ENCODE data around the gene ANKRD33B. TPM values are rescaled to one million over a fixed set of nuclear protein-coding genes. Genes with fewer than 3 reads are reported as not detected.
"Not testable (repeated sequence)": the region's sequence is repeated elsewhere in the genome, so short reads cannot be mapped to it uniquely, and the experiment has no call there.

ANKRD33B gene
- total RNA-seq, 2 experiments from 2014 or later = 22.9 to 23.2 TPM

DNA sequence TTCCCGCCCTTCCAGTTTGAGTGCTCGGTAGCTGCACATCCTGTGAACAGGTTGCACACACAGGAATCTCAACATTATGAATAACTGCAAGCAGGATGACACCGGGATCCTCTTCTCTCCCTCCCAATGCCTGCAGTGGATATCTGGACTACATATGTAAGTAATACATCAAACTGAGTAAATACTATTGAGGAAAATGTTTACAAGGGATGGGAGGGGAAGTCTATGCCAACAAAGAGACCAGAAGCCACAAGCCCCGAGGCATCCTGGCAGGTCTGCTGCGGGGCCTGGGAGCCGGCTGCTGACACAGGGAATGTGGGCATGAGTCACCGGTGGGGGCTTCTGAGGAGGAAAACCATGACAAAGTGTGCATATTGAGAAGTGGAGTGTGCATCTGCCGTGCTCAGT, 8.6 kb upstream of the ANKRD33B start:
- ChIA-PET POLR2A (no interaction called here), CTCF (no interaction called here)

DNA sequence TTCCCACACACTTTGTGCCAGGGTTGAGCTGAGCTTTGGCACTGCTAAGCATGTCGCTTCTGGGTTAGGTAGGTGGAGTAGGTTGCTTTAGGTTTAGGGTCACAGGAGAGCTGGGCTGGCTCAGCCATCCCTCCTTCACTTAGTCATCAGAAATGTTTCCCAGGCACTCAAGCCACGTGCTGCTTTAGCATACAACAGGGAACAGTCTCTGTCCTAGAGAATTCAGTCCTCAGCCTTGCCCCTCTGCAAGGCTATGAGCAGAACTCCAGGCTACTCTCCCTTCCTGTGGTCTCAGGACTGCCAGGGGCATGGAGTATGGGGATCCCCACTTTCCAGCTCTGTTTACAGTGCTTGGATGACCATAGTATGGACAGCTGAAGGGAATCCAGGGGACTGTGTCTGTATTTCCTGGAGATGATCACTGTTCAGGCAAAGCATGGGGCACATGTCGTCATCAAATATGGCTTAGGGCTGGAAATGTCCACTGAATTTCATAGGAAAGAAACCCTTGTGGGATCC, 7.5 kb upstream of the ANKRD33B start:
- ChIA-PET POLR2A (no interaction called here), CTCF (no interaction called here)

DNA sequence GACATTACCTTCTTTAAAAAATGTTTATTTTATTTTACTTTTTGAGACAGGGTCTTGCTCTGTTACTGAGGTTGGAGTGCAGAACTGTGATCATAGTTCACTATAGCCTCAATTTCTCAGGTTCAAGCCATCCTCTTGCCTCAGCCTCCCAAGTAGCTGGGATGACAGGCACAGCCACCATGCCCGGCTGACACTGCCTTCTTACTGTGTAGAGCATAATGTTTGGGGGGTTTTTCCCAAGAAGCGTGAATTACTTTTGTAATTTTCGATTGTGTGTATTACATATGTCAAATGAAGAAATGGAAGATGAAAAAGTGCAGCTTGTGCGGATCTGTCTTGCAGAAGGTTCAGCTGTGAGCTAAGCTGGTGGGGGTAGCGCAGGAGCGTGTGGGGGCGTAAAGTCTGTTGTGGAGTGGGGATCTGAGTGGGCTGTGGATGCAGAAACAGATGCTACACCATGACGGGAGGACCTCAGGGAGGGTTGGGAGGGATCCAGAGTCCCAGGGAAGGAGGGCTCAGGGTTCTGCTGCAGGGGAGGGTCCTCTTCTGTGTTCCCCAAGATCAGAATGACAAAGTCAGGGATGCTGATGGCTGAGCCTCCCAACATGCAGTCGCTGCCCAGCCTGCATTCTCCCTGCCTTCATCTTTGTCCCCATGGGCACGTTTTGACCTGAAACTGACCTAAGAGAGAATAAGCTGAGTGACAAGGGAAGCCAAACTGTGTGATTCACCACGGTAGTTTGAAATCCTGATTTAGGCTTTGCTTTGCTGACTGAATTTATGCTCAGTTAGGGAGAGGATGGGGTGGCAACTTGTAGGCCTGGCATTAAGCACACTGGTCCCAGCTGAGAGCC, 6.8 kb upstream of the ANKRD33B start:
- ChIA-PET CTCF (no interaction called here), POLR2A (no interaction called here)

DNA sequence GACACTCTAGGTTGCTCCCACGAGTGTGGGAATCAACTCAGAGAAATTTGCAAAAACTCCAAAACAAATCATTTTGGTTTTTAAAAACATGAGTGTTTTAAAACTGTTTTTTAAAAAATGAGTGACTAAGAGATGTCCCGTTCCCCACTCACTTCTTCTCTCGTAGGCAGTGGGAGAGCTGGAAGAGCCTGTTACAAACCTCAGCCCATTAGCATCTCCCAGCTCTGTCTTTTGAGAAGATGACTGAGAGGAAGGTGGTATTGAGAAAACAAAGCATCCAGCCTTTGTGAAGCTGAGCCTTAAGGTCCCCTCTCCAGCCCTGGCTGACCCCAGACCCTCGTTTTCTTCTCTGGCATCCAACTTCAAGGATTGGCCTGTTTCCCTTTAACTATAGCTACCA, 4.7 kb upstream of the ANKRD33B start:
- POLR2A ChIA-PET = no interaction called here
- CTCF ChIA-PET = interaction anchor here (1.0 kb wide), 1 partner anchor 17 kb away, joined by 3 read pairs; no protein-coding TSS in a partner anchor

DNA sequence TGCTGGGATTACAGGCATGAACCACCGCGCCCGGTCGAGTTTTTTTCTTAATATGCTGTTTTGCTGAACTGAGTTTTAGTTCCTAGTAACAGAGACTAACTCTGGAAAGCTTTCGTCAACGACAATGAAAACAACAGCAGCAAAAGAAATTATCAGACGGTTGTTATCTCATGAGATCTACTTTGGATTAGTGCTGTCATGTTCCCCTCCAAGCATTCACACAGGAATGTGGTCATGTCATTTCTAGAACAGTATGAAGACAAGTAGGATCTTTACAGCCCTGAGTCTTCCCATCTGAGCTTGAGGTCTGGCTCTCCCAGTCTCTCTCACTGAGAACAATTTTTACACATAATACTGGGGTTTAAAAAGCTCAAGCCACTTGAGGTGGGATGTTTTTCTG, 4.0 kb upstream of the ANKRD33B start:
- POLR2A ChIA-PET = no interaction called here
- CTCF ChIA-PET = interaction anchor here (1.0 kb wide), 1 partner anchor 18 kb away, joined by 3 read pairs; no protein-coding TSS in a partner anchor

DNA sequence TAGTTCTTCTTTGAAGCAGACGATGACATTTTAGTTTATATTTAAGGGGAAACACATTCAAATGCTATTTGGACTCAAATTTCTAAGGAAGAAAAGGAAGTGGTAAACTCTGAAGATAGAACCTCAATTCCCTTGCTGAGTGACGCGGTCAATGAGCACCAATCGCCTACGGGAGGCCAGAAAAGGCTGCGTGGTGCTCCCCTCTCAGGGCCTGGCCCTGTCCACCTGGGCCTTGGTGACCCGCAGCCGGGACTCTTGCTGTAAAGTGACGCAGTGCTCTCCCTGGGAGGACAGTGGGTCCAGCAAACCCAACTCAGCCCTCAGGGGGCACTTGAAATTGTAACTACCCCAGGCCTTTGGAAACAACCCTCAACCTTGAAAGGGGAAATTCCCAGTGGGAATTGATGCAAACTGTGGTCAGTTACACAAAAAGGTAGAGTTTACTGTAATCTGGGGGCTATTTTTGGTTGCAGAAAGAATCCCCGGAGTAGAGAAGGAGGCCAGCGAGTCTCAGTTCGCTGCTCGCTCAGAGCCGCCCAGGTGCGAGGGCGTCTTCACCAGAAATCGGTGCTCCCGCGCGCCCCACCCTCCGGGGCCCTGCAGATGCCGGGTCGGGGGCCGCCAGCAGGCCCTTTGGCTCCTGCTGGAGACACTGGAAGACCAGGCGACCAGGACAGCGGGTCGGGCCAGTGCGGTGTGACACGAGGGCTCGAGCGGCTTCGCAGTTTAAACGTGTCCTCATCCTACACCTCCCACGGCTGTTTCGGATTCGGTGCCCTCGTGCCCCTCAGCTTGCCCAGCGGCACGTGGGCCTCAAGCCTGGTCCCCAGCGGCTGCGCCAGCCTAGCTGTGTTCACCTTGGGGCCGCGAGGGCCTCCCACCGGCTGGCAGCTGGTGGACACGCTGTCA, 1.4 kb upstream of the ANKRD33B start:
- ChIA-PET POLR2A (interaction anchor here (0.7 kb wide), 1 partner anchor 41 kb away, joined by 6 read pairs; no protein-coding TSS in a partner anchor), CTCF (interaction anchor here (0.8 kb wide), 1 partner anchor 16 kb away, joined by 4 read pairs; no protein-coding TSS in a partner anchor)

DNA sequence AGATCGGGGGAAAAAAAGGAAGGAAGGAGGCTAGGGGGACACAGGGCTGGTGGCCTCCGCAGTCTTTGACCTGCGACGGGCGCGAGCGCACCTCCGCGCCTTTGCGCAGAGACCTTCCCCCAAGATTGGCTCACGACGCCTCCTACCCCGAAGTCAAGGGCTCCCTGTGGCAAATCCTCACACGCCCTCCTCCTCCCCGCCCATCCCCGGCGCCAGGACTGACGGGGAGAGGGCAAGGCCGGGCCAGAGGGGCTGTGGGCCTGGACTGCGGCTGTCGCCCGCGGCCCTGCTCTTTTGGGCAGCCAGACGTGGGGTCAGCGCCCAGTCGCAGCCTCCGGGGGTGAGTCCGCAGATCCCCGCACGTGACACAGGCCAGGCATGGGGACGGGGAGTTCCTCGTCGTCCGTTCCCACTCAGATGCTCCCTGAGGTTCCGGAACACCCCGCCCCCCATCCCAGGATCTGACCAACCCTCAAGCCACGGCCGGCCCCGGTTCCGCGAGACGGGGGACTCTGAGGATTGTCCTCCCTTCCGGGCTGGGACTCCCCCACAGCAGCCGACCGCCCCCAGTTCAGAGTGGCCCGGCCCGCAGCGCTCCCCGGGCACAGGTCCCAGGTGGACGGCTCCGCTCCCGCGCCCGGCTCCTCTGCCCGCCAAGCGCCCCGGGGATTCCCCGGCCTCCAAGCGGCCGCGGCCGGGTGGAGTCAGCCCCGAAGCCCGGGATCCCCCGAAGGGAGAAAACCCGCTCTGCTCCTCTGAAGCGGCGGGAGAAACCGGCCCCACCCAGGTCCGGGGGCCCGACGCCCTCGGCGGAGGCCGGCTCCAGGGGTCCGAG, 543 bp upstream of the ANKRD33B start:
- CTCF ChIA-PET = interaction anchor here (0.5 kb wide), 1 partner anchor 117 kb away, joined by 3 read pairs; no protein-coding TSS in a partner anchor
- POLR2A ChIA-PET = interaction anchor here (1.0 to 1.4 kb wide), 2 partner anchors 65 to 210 kb away, joined by 3 to 6 read pairs; partner anchors contain the start of gene MARCHF6

DNA sequence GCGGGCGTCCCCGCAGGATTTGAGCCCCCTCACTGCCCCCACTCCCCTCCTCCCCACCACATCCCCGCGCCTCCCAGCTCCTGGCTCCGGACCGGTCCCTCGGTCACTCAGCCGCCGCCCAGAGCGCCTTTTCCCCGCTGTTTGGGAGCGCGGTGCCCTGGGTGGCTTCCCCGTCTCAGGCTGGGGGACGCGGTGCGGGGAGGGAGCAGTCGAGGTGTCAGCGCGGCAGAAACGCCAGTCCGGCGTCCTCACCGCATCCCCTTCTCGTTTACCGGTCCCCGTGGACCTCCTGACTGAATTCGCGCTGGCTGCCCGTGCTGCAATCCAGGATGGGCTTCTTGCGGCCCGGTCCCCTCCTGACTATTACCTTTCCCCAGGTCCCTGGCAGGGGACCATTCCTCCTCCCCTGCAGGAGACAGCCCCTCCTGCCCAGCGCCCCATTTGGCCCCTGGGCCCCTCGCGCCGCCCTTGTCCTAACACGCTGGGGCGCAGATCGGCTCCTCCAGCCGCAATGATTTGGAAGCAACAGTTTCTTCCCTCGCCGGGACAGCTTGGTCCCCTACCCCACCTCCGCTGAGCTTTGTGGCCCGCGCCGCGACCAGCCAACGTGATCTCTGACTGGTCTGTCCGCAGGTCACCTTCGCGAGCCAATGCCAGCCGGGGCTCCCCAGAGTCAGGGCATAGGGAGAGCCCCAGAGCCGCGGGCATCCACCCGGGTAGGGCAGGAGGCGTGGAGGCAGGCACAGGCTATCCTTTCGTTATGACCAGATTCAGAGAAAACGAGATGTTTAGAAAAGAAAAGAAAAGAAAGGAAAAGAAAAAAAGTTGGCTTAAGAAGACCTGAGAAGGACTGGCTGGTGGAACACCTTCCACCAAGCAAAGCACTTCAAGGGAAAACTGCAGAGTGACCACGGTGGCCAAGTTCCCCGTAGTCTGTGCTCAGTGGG, 1.2 kb downstream of the ANKRD33B start:
- POLR2A ChIA-PET = interaction anchor here (1.0 to 1.4 kb wide), 2 partner anchors 63 to 212 kb away, joined by 3 to 6 read pairs; partner anchors contain the start of gene MARCHF6

DNA sequence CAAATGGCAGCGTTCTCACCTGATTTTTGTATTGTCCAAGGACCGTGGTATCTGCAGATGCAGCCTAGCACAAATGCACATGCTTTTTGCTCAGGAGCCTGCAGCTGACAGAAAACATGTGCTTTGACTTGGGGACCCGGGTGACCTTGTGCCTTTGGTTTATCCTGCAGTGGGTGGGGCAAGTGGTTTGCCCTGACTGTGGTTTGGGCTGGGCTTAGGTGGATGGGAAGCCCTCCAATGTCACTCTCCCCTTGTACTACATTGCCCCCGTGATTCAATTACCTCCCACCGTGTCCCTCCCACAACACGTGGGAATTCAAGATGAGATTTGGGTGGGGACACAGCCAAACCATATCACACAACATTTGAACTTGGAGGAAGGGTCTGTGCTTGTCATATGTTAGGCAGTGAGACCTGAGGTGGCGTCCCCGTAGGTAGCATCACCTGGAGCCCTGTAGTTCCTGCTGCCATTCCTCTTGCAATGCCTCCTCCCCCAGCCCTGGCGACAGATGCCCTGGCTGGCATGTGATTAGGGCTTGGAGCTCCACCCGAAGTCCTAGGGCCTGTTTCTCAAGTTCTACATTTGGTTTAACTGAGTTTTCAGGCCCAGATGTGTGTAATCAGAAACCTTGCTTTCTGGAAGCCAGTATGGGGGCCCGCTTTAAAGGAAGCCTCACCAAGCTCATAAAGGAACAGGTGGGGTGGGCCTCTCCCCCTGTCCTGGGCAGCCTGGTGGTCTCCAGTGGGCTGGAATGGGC, 2.1 kb downstream of the ANKRD33B start:
- ChIA-PET CTCF (interaction anchor here (1.2 to 1.5 kb wide), 3 partner anchors 10 to 62 kb away, joined by 3 read pairs; no protein-coding TSS in a partner anchor), POLR2A (no interaction called here)

More for the DNA sequence above, 1.2 kb downstream of the ANKRD33B start:
- CTCF ChIA-PET = interaction anchor here (1.2 to 1.4 kb wide), 2 partner anchors 11 to 13 kb away, joined by 3 read pairs; no protein-coding TSS in a partner anchor

DNA sequence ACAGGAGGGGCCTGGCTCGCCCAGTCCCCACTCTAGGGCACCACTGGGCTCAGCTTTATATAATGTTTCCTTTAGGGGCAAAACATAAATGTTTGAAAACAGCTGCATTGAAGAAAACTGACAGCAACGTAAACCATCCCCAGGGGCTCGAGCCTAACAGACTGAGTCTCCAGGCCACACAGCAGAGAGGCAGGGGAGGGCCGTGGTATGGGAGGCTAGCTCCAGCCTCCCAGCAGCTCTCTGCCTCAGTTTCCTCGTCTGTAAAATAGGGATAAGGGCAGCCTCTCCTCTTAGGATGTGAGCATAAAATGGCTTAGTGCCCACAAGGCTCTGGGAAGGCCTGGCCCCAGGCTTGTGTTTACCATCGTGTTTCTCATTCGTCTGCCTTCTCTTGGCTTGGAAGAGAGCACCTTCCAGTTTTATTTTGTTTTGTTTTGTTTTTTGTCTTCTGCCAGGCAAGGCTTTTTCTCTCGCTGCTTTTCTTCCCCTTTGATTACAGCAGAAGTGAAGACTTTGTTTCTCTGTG, 2.7 kb downstream of the ANKRD33B start:
- ChIA-PET CTCF (interaction anchor here (1.4 to 1.5 kb wide), 2 partner anchors 9 to 61 kb away, joined by 3 read pairs; no protein-coding TSS in a partner anchor), POLR2A (no interaction called here)

DNA sequence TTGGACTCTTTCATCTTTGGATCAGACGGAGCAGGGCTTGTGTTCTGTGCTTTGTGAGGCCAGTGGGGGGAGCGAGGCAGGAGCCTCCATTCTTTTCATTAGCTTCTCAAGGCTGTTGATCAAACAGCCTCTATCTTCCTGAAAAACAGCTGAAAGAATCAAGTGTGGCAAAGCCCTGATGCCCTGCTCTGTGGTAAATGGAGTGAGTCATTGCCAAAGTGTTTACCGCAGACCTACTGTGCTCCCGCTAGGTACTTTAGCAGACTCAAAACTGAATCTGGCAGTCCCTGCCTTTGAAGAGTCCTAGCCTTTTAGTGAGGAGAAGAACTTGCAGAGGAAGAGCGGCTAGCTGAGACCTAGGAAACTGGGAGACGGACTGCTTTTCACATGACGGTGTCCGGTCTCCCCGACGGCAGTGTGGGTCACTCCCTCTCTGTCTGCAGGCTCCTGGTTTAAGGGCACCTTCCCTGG, 3.3 kb downstream of the ANKRD33B start:
- ChIA-PET CTCF (interaction anchor here (1.2 to 1.5 kb wide), 3 partner anchors 9 to 60 kb away, joined by 3 read pairs; no protein-coding TSS in a partner anchor), POLR2A (no interaction called here)

DNA sequence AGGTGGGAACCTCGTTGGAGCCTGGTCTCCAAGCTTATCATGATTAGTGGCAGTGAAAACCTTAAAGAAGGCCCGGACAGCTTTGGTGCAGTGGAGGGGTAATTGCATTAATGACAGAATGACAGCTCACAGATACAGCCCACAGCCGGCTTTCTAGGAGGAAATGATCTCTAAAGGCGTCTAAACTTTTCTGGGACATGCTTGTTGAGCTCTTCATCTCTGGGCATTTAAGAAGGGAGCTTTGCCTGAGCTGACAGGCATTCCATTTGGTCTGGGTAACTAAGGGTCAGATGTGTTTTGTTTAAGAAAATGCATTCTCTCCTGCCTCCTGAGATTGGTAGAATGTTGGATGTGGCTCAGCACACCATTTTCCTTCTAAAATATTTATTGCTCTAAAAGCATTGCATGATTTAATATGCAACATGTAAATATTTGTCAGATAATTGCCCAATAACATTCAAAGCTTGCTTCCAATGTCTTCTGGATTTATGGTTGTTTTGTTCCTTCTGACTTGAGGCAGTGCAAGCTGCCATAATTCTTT, 4.0 kb downstream of the ANKRD33B start:
- ChIA-PET POLR2A (no interaction called here), CTCF (interaction anchor here (1.2 kb wide), 1 partner anchor 60 kb away, joined by 3 read pairs; no protein-coding TSS in a partner anchor)

DNA sequence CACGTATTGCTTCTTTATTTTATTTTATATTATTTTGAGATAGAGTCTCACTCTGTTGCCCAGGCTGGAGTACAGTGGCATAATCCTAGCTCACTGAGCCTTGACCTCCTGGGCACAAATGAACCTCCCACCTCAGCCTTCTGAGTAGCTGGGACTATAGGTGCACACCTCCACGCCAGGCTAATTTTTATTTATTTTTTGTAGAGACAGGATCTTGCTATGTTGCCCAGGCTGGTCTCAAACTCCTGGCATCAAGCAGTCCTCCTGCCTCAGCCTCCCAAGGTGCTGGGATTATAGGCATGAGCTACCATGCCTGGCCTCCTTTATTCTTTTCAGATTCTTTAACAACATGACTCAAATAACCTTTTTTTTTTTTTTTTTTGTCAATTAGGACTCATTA, 6.7 kb downstream of the ANKRD33B start:
- CTCF ChIA-PET = interaction anchor here (0.6 kb wide), 1 partner anchor 285 kb away, joined by 3 read pairs; no protein-coding TSS in a partner anchor
- POLR2A ChIA-PET = not testable (repeated sequence)

DNA sequence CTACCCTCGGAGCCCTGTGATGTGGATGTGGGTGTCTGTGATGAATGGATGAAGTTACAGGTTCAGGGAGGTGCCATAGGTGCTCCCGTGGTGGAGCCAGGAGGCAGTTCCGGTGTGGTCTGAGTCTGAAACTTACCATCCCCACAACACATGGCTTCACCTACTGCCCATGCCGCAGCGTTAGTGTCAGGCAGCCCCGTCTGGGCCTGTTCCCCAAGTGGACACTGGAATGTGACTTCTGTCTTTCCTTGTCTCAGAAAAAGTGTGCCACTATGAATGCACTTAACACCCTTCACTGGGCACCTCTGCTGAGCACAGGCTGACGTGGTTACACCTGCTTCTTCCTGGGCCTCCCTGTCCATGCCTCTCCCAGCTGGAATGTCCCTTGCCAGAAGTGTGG, 8.6 kb downstream of the ANKRD33B start:
- ChIA-PET CTCF (no interaction called here), POLR2A (no interaction called here)

DNA sequence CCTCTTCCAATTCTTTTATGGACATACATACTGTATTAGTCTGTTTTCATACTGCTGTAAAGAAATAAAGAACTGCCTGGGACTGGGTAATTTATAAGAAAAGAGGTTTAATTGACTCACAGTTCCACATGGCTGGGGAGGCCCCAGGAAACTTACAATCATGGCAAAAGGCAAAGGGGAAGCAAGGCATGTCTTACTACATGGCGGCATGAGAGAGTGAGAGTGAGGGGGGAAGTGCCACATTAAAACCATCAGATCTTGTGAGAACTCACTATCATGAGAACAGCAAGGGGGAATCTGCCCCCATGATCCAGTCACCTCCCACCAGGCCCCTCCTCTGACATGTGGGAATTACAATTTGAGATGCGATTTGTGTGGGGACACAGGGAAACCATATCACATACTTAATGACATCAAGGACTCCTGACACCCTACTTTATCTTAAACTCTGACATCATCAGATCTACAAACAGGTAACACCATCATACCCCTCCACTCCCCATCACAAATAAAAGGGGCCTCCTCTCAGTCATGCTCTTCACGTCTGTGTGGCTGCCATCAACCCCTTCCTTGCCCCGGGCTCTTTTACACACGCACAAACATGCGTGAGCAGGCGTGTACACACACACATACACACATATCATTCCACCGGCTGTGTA, 9.7 kb downstream of the ANKRD33B start:
- ChIA-PET POLR2A (no interaction called here), CTCF (no interaction called here)

DNA sequence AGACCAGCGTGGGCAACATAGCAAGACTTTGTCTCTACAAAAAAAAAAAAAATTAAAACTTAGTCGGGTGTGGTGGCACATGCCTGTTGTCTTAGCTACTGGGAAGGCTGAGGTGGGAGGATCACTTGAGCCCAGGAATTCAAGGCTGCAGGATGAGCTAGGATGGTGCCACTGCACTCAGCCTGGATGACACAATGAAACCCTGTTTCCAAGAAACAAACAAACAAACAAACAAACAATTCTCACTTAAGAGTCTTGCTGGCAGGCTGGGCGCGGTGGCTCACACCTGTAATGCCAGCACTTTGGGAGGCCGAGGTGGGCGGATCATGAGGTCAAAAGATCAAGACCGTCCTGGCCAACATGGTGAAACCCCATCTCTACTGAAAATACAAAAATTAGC, 11.0 kb downstream of the ANKRD33B start:
- POLR2A ChIA-PET, CTCF ChIA-PET: not testable (repeated sequence)

All from activated CD8-positive, alpha-beta memory T cell treated with anti-CD3 and anti-CD28 coated beads for 36 hours (primary cell).